ENCODE measurements around the gene SLIT3.

The SLIT3 gene

DNA sequence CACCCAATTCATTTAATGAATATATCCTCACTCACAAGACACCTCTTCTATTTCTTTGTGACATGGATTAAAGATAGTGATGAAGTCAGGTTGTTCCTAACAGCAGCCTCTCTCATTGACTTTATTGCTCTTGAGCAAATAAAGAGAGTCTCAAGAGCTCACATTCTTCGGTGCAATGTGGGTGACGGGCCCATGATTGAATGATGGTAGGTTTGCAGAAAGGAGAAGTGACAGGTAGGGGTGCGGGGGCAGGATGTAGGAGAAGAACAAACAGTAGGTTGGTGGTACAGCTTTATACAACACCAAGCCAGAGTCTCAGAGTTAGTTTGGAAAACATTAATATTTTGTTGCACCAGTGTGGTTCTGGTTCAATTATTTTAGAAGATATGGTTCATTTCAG lies 122.2 kb downstream of the SLIT3 start:
- in situ Hi-C loops (cut with MboI; ENCODE audit: low sequenced_read_pairs), result no loop called here

DNA sequence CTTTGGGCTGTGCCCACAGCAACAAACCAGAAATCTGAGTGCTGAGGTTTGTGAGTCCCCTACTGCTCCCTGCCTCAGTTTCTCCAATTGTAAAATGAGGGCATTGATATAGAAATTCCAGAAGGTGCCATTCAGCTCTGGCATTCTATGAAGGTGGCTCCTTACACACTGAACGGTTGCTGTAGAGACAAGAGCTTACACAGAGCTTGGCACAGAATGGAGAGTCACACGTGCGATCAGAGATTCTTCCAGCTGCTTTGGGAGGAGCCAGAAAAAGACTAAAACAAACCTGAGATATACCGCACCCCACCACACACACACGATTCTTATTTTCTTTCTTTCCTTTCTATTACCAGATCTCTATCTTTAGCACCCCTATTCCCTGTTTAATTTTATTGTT lies 122.7 kb downstream of the SLIT3 start:
- in situ Hi-C loops (cut with MboI; ENCODE audit: low sequenced_read_pairs), result no loop called here

DNA sequence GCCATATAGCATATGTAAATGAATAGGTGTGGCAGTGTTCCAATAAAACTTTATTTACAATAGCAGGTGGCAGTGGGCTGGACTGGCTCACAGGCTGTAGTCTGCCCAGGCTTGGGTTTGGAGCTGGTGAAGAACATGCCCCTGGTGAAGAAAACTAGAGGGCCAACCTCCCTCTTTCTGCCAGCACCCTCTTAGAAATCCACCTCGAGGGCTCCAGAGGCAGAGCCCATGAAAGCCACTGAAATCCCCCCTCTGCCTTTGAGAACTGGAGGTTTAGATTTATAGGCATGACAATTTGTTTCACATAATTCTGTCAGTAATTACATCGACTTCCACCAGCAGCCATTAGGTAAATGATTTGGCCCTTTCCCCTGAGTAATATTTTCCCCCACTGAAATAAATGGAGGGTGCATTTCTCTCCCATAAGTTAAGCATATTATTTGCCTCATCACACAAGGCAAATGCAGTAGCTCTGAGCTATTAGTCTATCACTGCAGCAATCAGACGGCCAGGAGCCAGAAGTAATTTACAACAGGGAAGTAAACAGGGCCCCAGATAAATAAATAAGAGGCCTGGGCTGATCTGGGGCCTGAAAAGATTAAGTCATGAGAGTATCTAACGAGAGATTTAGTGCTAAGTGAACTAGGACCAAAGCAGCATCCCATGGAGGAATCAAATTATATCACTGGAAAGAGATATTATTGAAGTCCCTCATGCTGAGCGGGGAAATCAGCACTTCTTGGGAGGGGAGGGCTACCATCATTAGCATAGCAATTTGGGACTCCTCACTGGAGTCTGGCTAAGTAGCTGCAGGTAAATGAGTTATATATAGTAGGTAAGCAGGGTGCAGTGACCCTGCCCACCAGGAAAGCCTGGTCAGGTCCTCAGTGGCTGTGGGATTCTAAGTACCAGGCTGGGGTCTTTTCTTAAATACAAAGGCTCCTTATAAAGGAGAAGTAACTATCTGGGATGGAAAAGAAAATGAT lies 123.9 kb downstream of the SLIT3 start:
- in situ Hi-C loops (cut with MboI; ENCODE audit: low sequenced_read_pairs), result no loop called here

DNA sequence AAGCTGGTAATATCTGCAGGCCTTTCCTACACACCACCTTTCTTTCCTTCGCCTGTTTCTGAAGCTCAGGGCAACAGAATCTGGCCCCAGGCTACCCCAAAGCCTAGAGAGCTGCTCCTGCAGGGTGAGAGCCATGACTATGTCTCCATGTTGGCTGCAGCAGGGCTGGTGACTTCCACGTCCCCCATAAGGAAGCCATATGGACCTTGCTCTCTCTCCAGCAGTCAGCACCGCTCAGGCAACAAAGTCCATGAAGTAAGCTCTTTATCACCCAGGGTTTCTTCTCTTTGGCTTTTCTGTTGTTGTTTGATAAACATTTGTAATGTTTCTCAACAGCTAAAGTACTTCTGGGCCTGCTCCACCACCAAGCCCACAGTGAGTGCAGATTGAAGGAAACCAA lies 125.2 kb downstream of the SLIT3 start:
- in situ Hi-C loops (cut with MboI; ENCODE audit: low sequenced_read_pairs), result no loop called here

DNA sequence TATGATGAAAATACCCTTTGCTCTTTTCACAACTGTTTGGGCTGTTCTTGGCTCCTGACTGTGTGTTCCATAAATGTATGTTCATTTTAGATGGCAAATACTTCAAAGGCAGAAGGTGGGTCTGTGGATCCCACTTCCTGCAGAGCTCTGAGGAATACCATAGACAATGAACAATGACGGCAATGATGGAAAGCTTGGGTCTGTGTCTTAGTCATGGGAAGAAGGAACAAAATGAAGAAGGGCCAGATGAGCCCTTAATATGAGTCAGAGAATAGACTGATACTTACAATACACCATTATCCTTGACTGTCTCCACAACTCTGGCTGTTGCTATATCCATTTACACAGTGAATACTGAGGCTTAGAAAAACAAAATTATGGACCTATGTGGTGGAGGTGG lies 126.0 kb downstream of the SLIT3 start:
- in situ Hi-C loops (cut with MboI; ENCODE audit: low sequenced_read_pairs), result no loop called here

DNA sequence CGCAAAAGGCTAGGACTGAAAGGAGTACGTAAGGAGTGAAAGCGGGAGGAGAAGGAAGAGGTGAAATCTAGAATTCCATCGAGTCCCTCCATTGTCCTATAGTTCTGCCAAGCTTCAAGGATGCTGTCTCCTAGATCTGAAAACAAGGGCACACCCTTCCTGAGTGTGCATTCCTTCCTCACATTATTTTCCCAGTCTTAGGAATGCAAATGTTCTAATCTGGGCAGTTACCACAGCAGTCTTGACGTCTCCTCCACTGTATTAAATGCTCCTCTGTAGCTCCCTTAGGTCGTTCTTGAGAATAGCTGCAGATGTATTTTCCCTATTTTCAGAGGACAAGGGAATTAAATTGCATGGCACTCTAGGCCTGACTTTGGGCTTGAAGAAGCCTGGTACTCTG lies 127.6 kb downstream of the SLIT3 start:
- in situ Hi-C loops (cut with MboI; ENCODE audit: low sequenced_read_pairs), result no loop called here

DNA sequence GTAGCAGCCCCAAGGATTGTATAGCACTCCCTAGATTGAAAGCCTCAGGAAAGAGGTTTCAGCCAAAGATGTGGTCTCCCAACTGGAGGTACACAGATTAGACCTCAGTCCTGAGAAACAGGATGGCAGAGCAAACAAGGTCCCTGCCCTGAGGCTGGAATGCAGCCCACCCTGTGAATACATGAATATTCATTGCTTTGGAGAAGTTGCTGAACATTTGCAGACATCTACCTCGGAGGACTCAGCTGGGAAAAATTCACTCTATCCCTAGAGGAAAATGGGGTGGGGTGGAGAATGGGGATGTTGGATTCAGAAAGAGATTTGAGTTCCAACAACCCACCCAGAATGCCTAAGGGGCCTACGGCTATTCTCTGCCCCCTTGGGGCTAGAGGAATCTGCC lies 129.4 kb downstream of the SLIT3 start:
- in situ Hi-C loops (cut with MboI; ENCODE audit: low sequenced_read_pairs), result no loop called here

DNA sequence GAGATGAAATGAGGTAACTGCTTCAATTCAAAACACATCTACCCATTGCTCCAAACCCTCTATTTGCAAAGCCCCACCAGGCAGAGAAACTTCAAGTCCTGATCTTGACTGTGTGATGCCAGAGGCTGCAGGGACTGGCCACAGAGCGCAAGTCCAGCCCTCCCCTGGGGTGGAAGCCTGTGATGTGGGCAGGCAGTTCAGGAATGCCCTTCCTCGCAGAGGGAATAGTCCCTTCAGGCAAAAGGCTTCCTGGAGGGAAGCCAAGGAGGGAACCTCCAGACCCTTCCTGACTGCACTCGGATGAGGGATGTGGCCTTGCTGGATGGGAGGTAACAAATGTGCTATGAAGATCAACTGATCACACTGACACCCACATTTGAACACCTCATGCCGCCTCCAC lies 131.2 kb downstream of the SLIT3 start:
- in situ Hi-C loops (cut with MboI; ENCODE audit: low sequenced_read_pairs), result no loop called here

DNA sequence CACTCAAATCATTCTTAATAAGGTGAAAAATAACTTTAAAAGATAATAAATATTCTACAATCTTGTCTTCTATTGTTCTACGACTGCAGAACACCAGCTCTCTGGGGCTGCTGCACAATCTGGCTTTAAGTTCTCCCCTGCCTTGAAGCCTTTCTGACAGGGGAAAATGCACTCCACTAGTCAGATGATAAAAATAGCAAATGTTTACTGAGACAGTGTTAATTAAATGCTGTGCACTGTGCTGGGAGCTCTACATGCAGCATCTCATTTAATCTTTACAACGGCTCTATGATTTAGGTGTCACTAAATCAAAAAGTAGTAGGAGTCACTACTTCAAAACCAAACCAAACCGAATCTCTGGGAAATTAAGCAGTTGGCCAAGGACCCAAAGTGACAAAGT lies 132.7 kb downstream of the SLIT3 start:
- in situ Hi-C loops (cut with MboI; ENCODE audit: low sequenced_read_pairs), result no loop called here

DNA sequence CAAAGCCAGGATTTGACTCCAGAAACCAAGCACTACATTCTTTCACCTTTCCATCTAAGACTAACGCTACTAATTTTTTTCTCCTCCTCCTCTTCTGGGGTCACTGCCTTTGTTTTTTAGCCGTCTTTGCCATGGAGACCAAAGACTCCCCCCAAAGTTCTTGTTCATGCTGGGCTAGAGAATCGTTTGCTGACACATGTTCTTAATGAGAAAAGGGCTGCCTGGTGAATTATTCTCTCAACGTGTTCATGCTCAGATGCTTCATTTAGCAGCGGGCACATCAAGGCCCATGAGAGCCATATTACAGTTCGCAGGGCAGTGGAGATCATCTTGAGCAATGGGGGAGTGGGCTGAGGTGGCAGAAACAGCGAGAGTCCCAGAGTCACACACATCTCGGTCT lies 134.9 kb downstream of the SLIT3 start:
- in situ Hi-C loops (cut with MboI; ENCODE audit: low sequenced_read_pairs), result no loop called here

DNA sequence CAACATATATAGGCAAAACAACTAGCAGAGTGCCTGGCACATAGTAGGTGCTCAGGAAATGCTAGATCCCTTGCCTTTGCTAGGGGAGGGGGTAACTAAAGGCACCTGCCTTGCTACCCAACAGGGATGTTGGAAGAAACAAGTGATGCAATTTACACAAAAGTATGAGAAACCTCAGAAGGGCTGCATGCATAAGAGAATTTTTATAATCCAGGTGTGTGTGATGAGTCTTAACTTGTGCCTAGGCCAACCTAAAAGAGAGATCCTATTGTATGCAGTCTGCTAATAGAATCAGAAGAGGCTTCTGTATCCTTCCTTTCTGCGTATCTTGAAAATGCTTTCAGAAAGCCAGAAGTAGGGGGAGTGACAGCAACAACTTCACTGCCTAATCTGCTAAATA lies 135.9 kb downstream of the SLIT3 start:
- in situ Hi-C loops (cut with MboI; ENCODE audit: low sequenced_read_pairs), result no loop called here

DNA sequence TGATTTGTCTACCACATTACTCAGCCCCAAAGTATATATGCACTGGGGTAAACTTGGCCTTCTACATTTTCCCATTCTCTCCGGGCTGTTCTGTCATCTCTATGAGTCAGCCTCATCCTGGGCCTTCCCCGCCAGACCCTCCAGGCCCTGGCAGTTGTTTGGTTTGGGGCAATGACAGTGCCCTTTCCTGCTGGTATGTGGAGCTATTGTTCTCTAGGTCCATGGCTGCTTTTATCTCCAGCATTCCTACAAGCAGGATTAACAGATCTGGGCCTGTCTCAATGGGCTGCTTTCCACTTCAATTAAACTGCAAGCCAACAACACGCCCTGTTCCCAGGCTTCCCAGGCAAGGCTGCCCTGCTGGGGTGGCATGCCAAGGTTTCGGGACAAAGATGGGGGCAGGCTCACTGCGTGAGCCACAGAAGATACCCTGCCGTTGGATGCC lies 136.4 kb downstream of the SLIT3 start:
- in situ Hi-C loops (cut with MboI; ENCODE audit: low sequenced_read_pairs), result no loop called here

DNA sequence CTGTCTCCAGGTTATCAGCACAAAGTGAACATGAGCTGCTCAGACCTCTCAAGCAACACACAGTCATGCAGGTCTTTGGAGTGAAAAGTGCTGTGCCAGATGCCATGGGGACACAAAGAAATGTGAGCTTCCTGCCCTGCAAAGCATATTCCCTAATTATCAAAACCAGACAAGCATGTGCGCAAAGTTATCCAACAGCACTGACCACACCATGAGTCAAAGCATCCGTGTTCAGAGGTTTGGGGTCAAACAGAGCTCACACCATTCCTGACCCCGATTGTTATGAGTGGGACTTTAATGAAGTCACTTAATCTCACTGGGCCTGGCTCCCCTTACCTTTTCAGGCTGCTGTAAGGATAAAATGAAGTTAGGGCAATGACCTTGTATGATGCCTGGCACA lies 138.5 kb downstream of the SLIT3 start:
- in situ Hi-C loops (cut with MboI; ENCODE audit: low sequenced_read_pairs), result no loop called here

DNA sequence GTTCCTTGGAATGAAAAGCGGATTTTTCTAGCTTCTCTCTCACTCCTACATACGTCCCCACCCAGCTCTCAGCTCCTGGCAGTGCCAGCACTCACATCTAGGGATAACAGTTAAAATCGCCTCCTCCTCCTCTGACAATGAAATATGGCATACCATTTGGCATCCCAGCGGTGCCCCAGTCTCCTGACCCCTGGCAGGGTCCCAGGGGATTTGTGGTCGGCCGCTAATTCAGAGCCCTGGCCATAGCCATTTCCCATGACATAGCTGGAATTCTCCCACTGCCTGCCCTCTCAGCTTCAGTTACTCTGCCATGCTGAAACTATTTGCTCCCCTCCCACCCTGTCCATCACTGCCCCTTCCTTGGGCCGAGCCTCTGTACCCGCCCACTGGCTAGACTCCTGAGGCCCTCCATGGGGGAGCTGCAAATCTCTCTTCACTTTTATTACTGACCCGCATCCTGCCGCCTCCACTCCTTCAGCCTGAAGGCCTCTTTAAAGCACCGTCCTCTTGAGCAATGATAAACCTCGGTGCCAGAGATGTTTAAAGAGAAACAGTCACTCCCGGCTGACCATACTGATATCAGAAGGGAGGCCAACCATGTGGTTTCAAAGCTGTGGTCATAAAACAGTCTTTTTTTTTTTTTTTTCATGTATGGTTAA lies 139.8 kb downstream of the SLIT3 start:
- in situ Hi-C loops (cut with MboI; ENCODE audit: low sequenced_read_pairs), result no loop called here

DNA sequence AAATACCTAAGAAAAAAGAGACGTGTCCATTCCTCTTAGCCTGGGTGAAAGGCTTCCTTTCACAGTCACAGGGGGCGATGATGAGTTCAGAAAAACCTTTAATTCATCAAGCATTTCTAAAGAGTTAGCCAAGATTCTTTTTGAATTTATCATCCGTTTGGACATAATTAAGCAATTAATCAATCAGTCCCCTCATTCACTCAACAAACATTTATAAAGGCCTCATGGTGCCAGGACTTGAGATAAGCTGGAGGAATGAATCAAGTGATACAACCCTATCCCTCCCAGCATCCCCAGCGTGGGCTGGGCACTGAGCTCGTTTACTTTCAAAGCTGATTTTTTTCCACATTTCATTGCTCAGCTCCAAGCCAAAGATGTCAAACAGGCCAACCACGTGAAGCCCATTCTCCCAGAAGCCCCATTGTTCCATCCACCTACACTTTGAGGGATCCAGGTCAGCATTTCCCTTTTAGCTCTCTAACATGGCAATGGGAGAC lies 140.5 kb downstream of the SLIT3 start:
- in situ Hi-C loops (cut with MboI; ENCODE audit: low sequenced_read_pairs), result no loop called here

DNA sequence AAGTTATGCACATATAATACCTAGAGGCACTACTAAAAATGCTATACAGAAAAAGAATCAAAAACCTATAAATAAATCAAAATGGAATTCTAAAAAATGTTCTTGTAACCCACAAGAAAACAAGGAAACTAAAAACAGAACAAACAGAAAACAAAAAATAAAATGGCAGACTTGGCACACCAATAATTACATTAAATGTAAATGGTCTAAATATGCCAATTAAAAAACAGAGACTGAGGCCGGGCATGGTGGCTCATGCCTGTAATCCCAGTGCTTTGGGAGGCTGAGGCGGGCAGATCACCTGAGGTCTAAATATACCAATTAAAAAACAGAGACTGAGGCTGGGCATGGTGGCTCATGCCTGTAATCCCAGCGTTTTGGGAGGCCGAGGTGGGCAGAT lies 142.2 kb downstream of the SLIT3 start:
- in situ Hi-C loops (cut with MboI; ENCODE audit: low sequenced_read_pairs), result no loop called here

DNA sequence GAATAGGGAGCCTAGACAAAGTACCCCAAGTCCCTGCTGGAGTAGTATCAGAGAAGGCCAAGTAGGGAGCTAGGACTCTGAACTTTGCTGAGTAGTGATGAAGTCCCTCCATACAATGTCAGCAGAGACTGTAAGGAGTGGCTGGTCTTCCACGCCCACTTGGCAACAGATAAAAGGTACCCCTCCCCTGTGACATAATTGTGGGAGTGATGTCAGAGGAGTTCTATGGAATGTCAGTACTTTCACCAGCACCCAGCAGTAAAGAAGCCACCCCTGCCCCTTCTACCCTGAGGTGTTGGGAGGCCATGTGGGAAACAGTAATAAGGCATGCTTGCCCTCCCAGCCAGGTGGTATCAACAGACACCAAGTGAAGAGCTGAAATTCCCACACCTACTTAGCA lies 143.9 kb downstream of the SLIT3 start:
- in situ Hi-C loops (cut with MboI; ENCODE audit: low sequenced_read_pairs), result no loop called here

DNA sequence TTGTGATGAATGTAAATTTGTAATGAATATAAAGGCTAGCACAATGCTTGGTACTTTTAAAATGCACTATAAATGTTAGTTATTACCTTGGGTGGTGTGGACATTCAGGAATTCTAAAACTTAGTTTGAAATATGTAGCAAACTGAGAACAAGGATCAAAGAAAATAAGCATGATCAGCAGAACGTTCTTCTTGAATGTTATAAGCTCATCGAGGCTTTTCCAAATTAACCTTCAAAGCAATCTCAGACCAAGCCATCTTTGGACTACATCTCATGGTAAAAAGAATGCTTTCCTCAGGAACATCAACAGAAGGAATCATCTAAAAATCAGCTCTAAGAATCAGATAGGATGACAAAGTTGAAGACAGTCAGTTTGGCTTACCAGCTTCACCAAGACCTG lies 146.3 kb downstream of the SLIT3 start:
- in situ Hi-C loops (cut with MboI; ENCODE audit: low sequenced_read_pairs), result no loop called here

DNA sequence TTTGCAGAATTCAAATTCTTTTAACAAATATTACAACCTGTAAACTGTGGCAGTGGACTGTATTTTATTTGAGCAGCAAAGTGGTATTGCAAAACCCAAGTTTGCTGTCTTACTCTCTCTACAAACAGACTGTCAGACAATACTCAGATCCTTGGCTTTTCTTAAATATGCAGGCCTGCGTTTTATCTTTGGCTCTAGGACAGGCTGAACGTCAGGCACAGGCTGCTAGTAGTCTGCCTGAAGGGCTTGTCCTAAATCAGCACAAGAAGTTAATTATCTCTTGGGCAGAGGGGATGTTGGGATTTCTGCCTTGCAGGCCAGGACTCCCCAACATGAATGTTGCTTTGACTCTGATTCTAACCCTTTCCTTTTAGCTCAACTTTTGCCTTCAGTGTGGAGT lies 147.5 kb downstream of the SLIT3 start:
- in situ Hi-C loops (cut with MboI; ENCODE audit: low sequenced_read_pairs), result no loop called here

DNA sequence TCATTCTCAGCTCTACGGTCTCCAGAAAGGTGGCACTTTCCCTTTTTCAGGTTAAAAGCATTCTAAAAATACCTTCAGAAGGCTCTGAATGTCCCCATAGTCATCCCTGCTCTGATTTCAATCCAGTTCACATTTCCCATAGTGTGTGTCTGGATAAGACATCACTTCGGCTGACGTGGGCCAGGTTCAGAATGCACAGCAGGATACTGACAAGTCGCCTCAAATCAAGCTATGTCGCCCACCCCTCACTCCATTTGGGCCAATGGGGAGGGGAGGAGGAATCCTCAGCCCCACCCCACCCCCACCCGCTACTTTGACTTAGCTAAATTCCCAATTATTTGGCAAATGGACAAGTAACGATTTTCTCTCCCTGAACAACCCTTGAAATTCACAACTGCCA lies 148.0 kb downstream of the SLIT3 start:
- in situ Hi-C loops (cut with MboI; ENCODE audit: low sequenced_read_pairs), result no loop called here

DNA sequence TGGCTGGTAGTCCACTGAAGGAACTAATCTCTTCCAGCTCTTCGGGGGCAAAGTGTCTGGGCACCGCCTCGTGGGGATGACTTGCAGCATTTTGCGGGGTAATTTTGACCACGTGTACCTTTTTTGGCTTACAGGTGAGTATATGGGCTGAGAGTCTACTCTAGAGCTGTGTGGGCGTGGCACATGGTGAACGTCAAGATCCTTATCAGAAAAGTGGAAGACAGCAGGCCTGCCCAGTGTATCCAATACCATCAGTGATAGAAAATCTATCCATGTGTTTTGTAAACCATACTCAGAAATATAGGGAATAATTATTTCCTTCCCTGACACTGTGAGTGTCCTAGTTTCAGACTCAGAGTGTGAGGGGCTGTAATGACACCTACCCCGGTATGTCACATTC lies 148.5 kb downstream of the SLIT3 start:
- in situ Hi-C loops (cut with MboI; ENCODE audit: low sequenced_read_pairs), result no loop called here

All from HL-60/S4 treated with retinoic acid at 250 ng/mL for 4 days and 3 days (cell line).